Keratinocyte (primary cell): ENCODE measurements around the gene CTIF. TPM values are rescaled to one million over a fixed set of nuclear protein-coding genes. Genes with fewer than 3 reads are reported as not detected.

Source experiments
- DNase-seq: peaks from one replicate; pipeline ENCODE4 v3.0.0-alpha.2; 2011; ENCODE audit warnings: low read depth, missing footprints, low spot score
- FAIRE-seq: peaks from 2 replicates; lab custom pipeline; 2011; peaks lifted over from hg19 to GRCh38; lab: Jason Lieb, UNC
- H2AFZ ChIP-seq: 2 replicates; pipeline ENCODE4 v1.6.0; 2012; ENCODE audit warnings: low read length, control low read depth, inconsistent platforms; ENCODE audit not compliant: control insufficient read depth
- H3K27ac ChIP-seq: 2 replicates; pipeline ENCODE4 v1.5.1; 2011; ENCODE audit warnings: low read length; ENCODE audit not compliant: control insufficient read depth, insufficient read depth
- H3K27me3 ChIP-seq: 3 replicates; pipeline ENCODE4 v1.6.0; 2011; ENCODE audit warnings: low read length; ENCODE audit not compliant: control insufficient read depth, insufficient read depth; ENCODE audit errors: extremely low read depth
- H3K36me3 ChIP-seq, 2 experiments: 2 replicates in 1 of 2; 3 replicates in 1 of 2; pipeline ENCODE4 v1.5.1; 2011; ENCODE audit warnings: low read length in 2 of 2, mild to moderate bottlenecking in 1 of 2; ENCODE audit not compliant: control insufficient read depth in 2 of 2, insufficient read depth in 2 of 2; ENCODE audit errors: extremely low read depth in 1 of 2
- H3K4me1 ChIP-seq: 3 replicates; pipeline ENCODE4 v1.5.1; 2011; ENCODE audit warnings: low read length; ENCODE audit not compliant: control insufficient read depth, insufficient read depth; ENCODE audit errors: extremely low read depth
- H3K4me2 ChIP-seq: 3 replicates; pipeline ENCODE4 v1.6.0; 2011; ENCODE audit warnings: low read depth, low read length; ENCODE audit not compliant: control insufficient read depth, insufficient read depth; ENCODE audit errors: extremely low read depth
- H3K4me3 ChIP-seq, 3 experiments: fragments of 200-600 bp in 1 of 3; sonication (generic) in 1 of 3; 2 replicates in 2 of 3; 3 replicates in 1 of 3; pipeline ENCODE4 v1.5.1; 2011 to 2016; ENCODE audit warnings: low read length in 3 of 3, mild to moderate bottlenecking in 3 of 3, control low read depth in 2 of 3, inconsistent platforms in 1 of 3, low read depth in 1 of 3, mixed read lengths in 1 of 3, mixed run types in 1 of 3, moderate library complexity in 1 of 3; ENCODE audit not compliant: control insufficient read depth in 2 of 3, insufficient read depth in 2 of 3; ENCODE audit errors: extremely low read depth in 1 of 3
- H3K79me2 ChIP-seq: 2 replicates; pipeline ENCODE4 v1.6.0; 2012; ENCODE audit warnings: low read length; ENCODE audit not compliant: control insufficient read depth, insufficient read depth
- H3K9ac ChIP-seq: 3 replicates; pipeline ENCODE4 v1.6.0; 2011; ENCODE audit warnings: low read length; ENCODE audit not compliant: control insufficient read depth, insufficient read depth; ENCODE audit errors: extremely low read depth
- H3K9me1 ChIP-seq: 3 replicates; pipeline ENCODE4 v1.6.0; 2011; ENCODE audit warnings: low read length; ENCODE audit not compliant: control insufficient read depth, insufficient read depth; ENCODE audit errors: extremely low read depth
- H3K9me3 ChIP-seq: 2 replicates; pipeline ENCODE4 v1.5.1; 2012; ENCODE audit warnings: low read depth, low read length; ENCODE audit not compliant: control insufficient read depth
- H4K20me1 ChIP-seq: 3 replicates; pipeline ENCODE4 v1.6.0; 2011; ENCODE audit warnings: low read length; ENCODE audit not compliant: control insufficient read depth, insufficient read depth; ENCODE audit errors: extremely low read depth
- CTCF ChIP-seq, 3 experiments: IDR thresholded peaks in 1 of 3; conservative IDR thresholded peaks in 1 of 3; optimal IDR thresholded peaks in 1 of 3; 2 replicates in 2 of 3; 3 replicates in 1 of 3; pipeline versions ENCODE3 to v1.5.1; 2011; ENCODE audit warnings: low read length in 3 of 3, mild to moderate bottlenecking in 3 of 3, moderate library complexity in 2 of 3, control low read depth in 1 of 3, inconsistent platforms in 1 of 3; ENCODE audit not compliant: insufficient read depth in 2 of 3; ENCODE audit errors: extremely low read depth in 1 of 3
- EZH2 ChIP-seq: IDR thresholded peaks from one replicate; pipeline ENCODE4 v1.6.1; 2012; ENCODE audit warnings: inconsistent platforms, mild to moderate bottlenecking, low read length, moderate library complexity
- dilution Hi-C: fragments of 300-500 bp; cut with MboI; formaldehyde crosslinking; loops from one replicate; pipeline ENCODE4 v1.7.0; 2020; ENCODE audit warnings: low sequenced_read_pairs; ENCODE audit not compliant: extremely low pct_ligation_motif_present
- polyA plus RNA-seq, 5 experiments: library from polyadenylated mRNA; depleted of rRNA in 3 of 5; stranded (reverse) in 3 of 5; stranded (forward) in 1 of 5; unstranded in 1 of 5; fragments of >200 nt; gene quantifications; 1 replicate in 1 of 5; 2 replicates in 3 of 5; 3 replicates in 1 of 5; pipeline versions ENCODE4 v1.2.1 to v1.2.3, GENCODE V29; 2011 to 2012; ENCODE audit warnings: missing spikeins in 2 of 5, low read depth in 1 of 5, low replicate concordance in 1 of 5

Gene CTIF
- polyA plus RNA-seq, 1 donor (not counting 4 experiments of a cell fraction or from before 2014, with no cell fraction given), result 15.0 TPM

- no peak for TF ChIP-seq EZH2
- TF ChIP-seq CTCF (optimal IDR thresholded peaks at IDR 0.05 in 1 of 3, IDR thresholded peaks at IDR 0.05 in 1 of 3, conservative IDR thresholded peaks at IDR 0.05 in 1 of 3; ENCODE audit: extremely low read depth in 1 of 3, insufficient read depth in 2 of 3, low read length in 3 of 3), result no peak
- H3K4me3 ChIP-seq, result no peak overlapping the region
- FAIRE-seq (no peak), DNase-seq (no peak)
- H3K4me1 ChIP-seq, result no peaks in the 10 kb centered on the region
- H3K27ac ChIP-seq, result no peak overlapping the region
- no peak overlapping the region for H3K9ac ChIP-seq
- H3K27me3 ChIP-seq, result no peaks in the 10 kb centered on the region
- H3K79me2 ChIP-seq, result no peaks in the 10 kb centered on the region
- H3K4me2 ChIP-seq, result no peak overlapping the region
- no peaks in the 10 kb centered on the region for H4K20me1 ChIP-seq
- dilution Hi-C loops, result no loop called here
- no peak overlapping the region for H2AFZ ChIP-seq
- H3K36me3 ChIP-seq, result peaks cover 5 to 6% of the 10 kb centered on the region in 2 experiments
- no peaks in the 10 kb centered on the region for H3K9me1 ChIP-seq
- no peaks in the 10 kb centered on the region for H3K9me3 ChIP-seq
Measured at GRCh38 chr18:48698707-48699106, 159.9 kb downstream of the CTIF start.

- Histone ChIP-seq H3K27ac (no peak overlapping the region), H4K20me1 (no peaks in the 10 kb centered on the region), H3K9me1 (no peaks in the 10 kb centered on the region), H3K4me2 (no peak overlapping the region), H3K4me3 (no peak overlapping the region), H3K4me1 (no peaks in the 10 kb centered on the region), H3K79me2 (no peaks in the 10 kb centered on the region), H3K27me3 (no peaks in the 10 kb centered on the region), H3K36me3 (peaks cover 5 to 6% of the 10 kb centered on the region in 2 experiments), H3K9me3 (no peaks in the 10 kb centered on the region), H2AFZ (no peak overlapping the region), H3K9ac (no peak overlapping the region)
- no peak for DNase-seq
- dilution Hi-C loops, result no loop called here
- FAIRE-seq, result no peak
- no peak for TF ChIP-seq EZH2
- TF ChIP-seq CTCF (optimal IDR thresholded peaks at IDR 0.05 in 1 of 3, IDR thresholded peaks at IDR 0.05 in 1 of 3, conservative IDR thresholded peaks at IDR 0.05 in 1 of 3; ENCODE audit: extremely low read depth in 1 of 3, insufficient read depth in 2 of 3, low read length in 3 of 3), result no peak
Measured at GRCh38 chr18:48699761-48700160, 160.9 kb downstream of the CTIF start.
